Body of pancreas (tissue), 4 donors: ENCODE results near the gene SUDS3. TPM values are rescaled to one million over a fixed set of nuclear protein-coding genes. Genes with fewer than 3 reads are reported as not detected.

ENCODE experiments used
- ATAC-seq: fragments of 150-250 bp; one replicate; pipeline ENCODE4 v1.9.1; 2016
- DNase-seq, 4 donors: peaks; one replicate each; pipeline ENCODE4 v3.0.0-alpha.2; 2019
- H3K27ac ChIP-seq, 4 donors: fragments of 200-600 bp; sonication (generic); 1 replicate in 3 of 4; 2 replicates in 1 of 4; pipeline versions ENCODE4 v1.5.1 to v1.6.1; 2016 to 2019; ENCODE audit warnings: mild to moderate bottlenecking in 1 of 4, mixed read lengths in 1 of 4, moderate library complexity in 1 of 4
- H3K27me3 ChIP-seq, 2 donors: fragments of 200-600 bp; sonication (generic); one replicate each; pipeline ENCODE4 v1.6.0; 2016; ENCODE audit warnings: mild to moderate bottlenecking in 1 of 2
- H3K36me3 ChIP-seq, 2 donors: fragments of 200-600 bp; sonication (generic); replicated peaks in 1 of 2; 2 replicates each; pipeline ENCODE4 v1.5.1; 2016; ENCODE audit warnings: low read depth in 2 of 2; ENCODE audit not compliant: insufficient read depth in 1 of 2
- H3K4me1 ChIP-seq: fragments of 200-600 bp; sonication (generic); one replicate; pipeline ENCODE4 v1.6.0; 2016
- H3K4me3 ChIP-seq, 2 donors: fragments of 200-600 bp; sonication (generic); 1 replicate in 1 of 2; 2 replicates in 1 of 2; pipeline ENCODE4 v1.5.1; 2016 to 2019
- H3K9me3 ChIP-seq, 3 donors: fragments of 200-600 bp; sonication (generic); 1 replicate in 2 of 3; 2 replicates in 1 of 3; pipeline ENCODE4 v1.5.1; 2016
- CTCF ChIP-seq, 7 experiments: fragments of 450-650 bp in 4 of 7; fragments of 200-600 bp in 3 of 7; sonication (generic) in 3 of 7; IDR thresholded peaks; one replicate each; pipeline ENCODE4 v1.5.1; 2016 to 2019; ENCODE audit warnings: antibody characterized with exemption in 7 of 7
- POLR2A ChIP-seq, 3 donors: fragments of 450-650 bp; IDR thresholded peaks; one replicate each; pipeline ENCODE4 v1.6.1; 2016; ENCODE audit warnings: antibody characterized with exemption in 3 of 3, mild to moderate bottlenecking in 2 of 3
- WGBS, 2 donors: methylation state at CpG; one replicate each; pipeline ENCODE4 v1.1.5; 2017; 5-methylcytosine and 5-hydroxymethylcytosine counted together
- intact Hi-C: fragments of 100-400 bp; cut with DNase I; formaldehyde crosslinking; loops from one replicate; pipeline ENCODE4 v1.15.1; 2023
- total RNA-seq, 2 donors: library from RNA; depleted of rRNA; stranded (reverse); fragments of >200 nt; gene quantifications; one replicate each; pipeline ENCODE4 v1.1.0, GENCODE V29; 2016

SUDS3 gene
- total RNA-seq, 2 donors from 2014 or later: 30.3 to 35.5 TPM

- Histone ChIP-seq H3K4me3 (no peak overlapping the region), H3K9me3 (no peaks in the 10 kb centered on the region), H3K27ac (peak overlapping the region in 1 of 4 donors; percentile 58), H3K4me1 (peaks cover 25% of the 10 kb centered on the region), H3K27me3 (no peaks in the 10 kb centered on the region), H3K36me3 (no peaks in the 10 kb centered on the region)
- 13 to 18% methylated on average over 3 of the region's 3 CpGs for WGBS, 2 donors
- DNase-seq (no peak), ATAC-seq (no peak)
- TF ChIP-seq CTCF (IDR thresholded peaks at IDR 0.05): no peak
- TF ChIP-seq POLR2A (IDR thresholded peaks at IDR 0.05): no peak
- intact Hi-C loops: loop anchor here (10.0 kb wide), 1 partner anchor 196 kb away; no protein-coding TSS in a partner anchor
Observed at GRCh38 chr12:118370601-118371000, 5.8 kb upstream of the SUDS3 start.

- ATAC-seq (no peak), DNase-seq (peak; percentile 23 to 36 (median 28))
- H3K36me3 ChIP-seq: no peaks in the 10 kb centered on the region
- TF ChIP-seq CTCF (IDR thresholded peaks at IDR 0.05) (no peak), POLR2A (IDR thresholded peaks at IDR 0.05) (no peak)
- WGBS, 2 donors: 0 to 2% methylated on average over 23 to 60 of the region's 60 CpGs
- H3K4me3 ChIP-seq: peak overlapping the region; percentile 83 to 98
- no peaks in the 10 kb centered on the region for H3K9me3 ChIP-seq
- H3K27me3 ChIP-seq: no peaks in the 10 kb centered on the region
- peaks cover 31% of the 10 kb centered on the region for H3K4me1 ChIP-seq
- peak overlapping the region in 3 of 4 donors; percentile 9 to 83 (median 58) for H3K27ac ChIP-seq
- intact Hi-C loops: loop anchor here (10.0 kb wide), 1 partner anchor 197 kb away; no protein-coding TSS in a partner anchor
Observed at GRCh38 chr12:118371321-118372282, 4.8 kb upstream of the SUDS3 start.

- H3K4me1 ChIP-seq: peaks cover 38% of the 10 kb centered on the region
- intact Hi-C loops: loop anchor here (10.0 kb wide), 1 partner anchor 198 kb away; no protein-coding TSS in a partner anchor
- ATAC-seq: peak; percentile 93
- peak in 1 of 7 experiments; percentile 15 for TF ChIP-seq CTCF (IDR thresholded peaks at IDR 0.05)
- TF ChIP-seq POLR2A (IDR thresholded peaks at IDR 0.05): peak; percentile 75 to 97 (median 95)
- H3K36me3 ChIP-seq: no peaks in the 10 kb centered on the region
- H3K27me3 ChIP-seq: no peaks in the 10 kb centered on the region
- WGBS, 2 donors: 0% methylated on average over 17 to 63 of the region's 75 CpGs
- DNase-seq: peak; percentile 99
- peak within 1 kb of the TSS; percentile 83 to 98 for H3K4me3 ChIP-seq
- H3K27ac ChIP-seq: peak within 1 kb of the TSS; percentile 63 to 94 (median 77)
- H3K9me3 ChIP-seq: no peaks in the 10 kb centered on the region
Observed at GRCh38 chr12:118372541-118373495, 3.5 kb upstream of the SUDS3 start, which contains the start of gene TAOK3. Gene TAOK3, minus strand, starts transcription at chr12:118372907. Its CDS starts 117,340 bp downstream, at chr12:118255567.

- DNase-seq (no peak), ATAC-seq (no peak)
- Histone ChIP-seq H3K9me3 (no peaks in the 10 kb centered on the region), H3K4me1 (peaks cover 45% of the 10 kb centered on the region), H3K27ac (peak overlapping the region in 3 of 4 donors; percentile 71 to 94 (median 83)), H3K36me3 (no peaks in the 10 kb centered on the region), H3K4me3 (peak overlapping the region in 1 of 2 donors; percentile 57), H3K27me3 (no peaks in the 10 kb centered on the region)
- intact Hi-C loops: loop anchor here (10.0 kb wide), 1 partner anchor 199 kb away; no protein-coding TSS in a partner anchor
- TF ChIP-seq POLR2A (IDR thresholded peaks at IDR 0.05) (no peak), CTCF (IDR thresholded peaks at IDR 0.05) (no peak)
- WGBS, 2 donors: 41 to 42% methylated on average over 5 of the region's 5 CpGs
Observed at GRCh38 chr12:118373616-118374015, 2.7 kb upstream of the SUDS3 start.
